ENCODE data around the gene UACA. TPM values are rescaled to one million over a fixed set of nuclear protein-coding genes. Genes with fewer than 3 reads are reported as not detected.

Gene UACA
- total and polyA plus RNA-seq, 2 experiments from 2014 or later, result 46.7 to 58.7 TPM

DNA sequence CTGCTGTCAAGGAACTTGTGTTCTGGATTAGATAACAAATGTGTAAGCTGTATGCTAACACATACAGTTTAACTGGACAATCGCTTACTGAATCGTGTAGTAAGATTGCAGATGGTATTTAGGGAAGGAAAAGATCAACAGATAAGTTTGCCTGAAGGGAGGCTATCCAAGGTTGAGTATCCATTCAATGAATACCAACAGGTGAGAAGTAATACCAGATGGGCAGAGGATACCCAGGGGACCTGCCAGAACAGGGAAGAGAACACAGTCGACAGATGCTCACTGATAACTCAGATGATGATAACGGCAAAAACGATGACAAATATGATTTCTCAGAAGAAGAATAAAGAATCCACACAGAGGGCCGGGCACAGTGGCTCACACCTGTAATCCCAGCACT, 3.2 kb upstream of the UACA start:
- Histone ChIP-seq H3K4me3 (no peak overlapping the region), H3K9me2 (replicated peaks; ENCODE audit: insufficient read depth) (no peaks in the 10 kb centered on the region), H3K4me1 (ENCODE audit: insufficient read depth) (no peaks in the 10 kb centered on the region), H3K79me2 (peaks cover 10% of the 10 kb centered on the region), H3K9me3 (ENCODE audit: low read depth) (no peaks in the 10 kb centered on the region), H3K27me3 (no peaks in the 10 kb centered on the region), H3K4me2 (no peak overlapping the region), H2AFZ (no peak overlapping the region), H3K27ac (no peak overlapping the region), H3K36me3 (replicated peaks; ENCODE audit: insufficient read depth, low read depth) (no peaks in the 10 kb centered on the region), H4K20me1 (ENCODE audit: insufficient read depth, poor library complexity, severe bottlenecking) (no peaks in the 10 kb centered on the region)
- no peak for DNase-seq (ENCODE audit: low spot score)
- 55% methylated on average over 6 of the region's 6 CpGs for WGBS (ENCODE audit: low lambda C conversion rate, missing lambda C conversion rate)
- TF ChIP-seq EZH2 (IDR thresholded peaks at IDR 0.05; ENCODE audit: borderline replicate concordance), result no peak

DNA sequence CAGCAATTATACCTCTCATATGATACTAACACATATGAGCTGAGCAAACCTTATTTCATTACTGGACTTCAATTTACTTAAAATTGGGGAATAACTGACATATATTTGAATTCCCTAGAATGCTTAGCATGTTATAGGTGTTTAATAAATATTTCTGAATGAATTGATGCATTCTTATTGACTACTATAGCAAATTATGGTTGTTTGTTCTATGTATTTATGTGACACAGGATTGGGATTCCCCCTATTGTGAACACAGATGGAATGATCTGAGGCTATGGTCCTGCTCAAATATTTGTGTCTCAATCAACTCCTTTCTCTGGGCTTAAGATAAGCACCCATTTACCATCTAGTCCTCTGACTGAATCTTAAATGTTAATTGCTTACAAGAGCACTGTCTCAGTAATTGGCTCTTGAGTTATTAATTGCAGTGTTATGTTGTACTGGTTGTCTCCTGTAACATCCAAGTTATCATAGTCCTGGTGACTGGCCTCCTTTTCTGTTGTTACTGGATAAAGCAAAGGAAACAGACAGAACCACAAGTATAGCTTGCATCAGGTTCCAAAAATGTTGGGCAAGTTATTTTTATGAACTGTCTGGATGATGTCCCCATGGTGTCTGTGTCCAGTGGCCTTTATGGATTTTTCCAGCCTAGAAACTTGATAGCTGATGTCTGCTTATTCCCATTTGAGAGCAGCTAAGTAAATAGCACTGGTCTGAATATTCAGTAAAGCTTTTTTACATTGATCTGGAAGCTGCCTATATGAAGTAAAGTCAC, 2.3 kb upstream of the UACA start:
- Histone ChIP-seq H3K4me3 (no peak overlapping the region), H3K4me2 (no peak overlapping the region), H3K4me1 (ENCODE audit: insufficient read depth) (no peaks in the 10 kb centered on the region), H3K9me3 (ENCODE audit: low read depth) (no peaks in the 10 kb centered on the region), H2AFZ (no peak overlapping the region), H3K36me3 (replicated peaks; ENCODE audit: insufficient read depth, low read depth) (no peaks in the 10 kb centered on the region), H3K27ac (no peak overlapping the region), H3K79me2 (peaks cover 20% of the 10 kb centered on the region), H3K27me3 (no peaks in the 10 kb centered on the region), H3K9me2 (replicated peaks; ENCODE audit: insufficient read depth) (no peaks in the 10 kb centered on the region), H4K20me1 (ENCODE audit: insufficient read depth, poor library complexity, severe bottlenecking) (no peaks in the 10 kb centered on the region)
- TF ChIP-seq EZH2 (IDR thresholded peaks at IDR 0.05; ENCODE audit: borderline replicate concordance) (no peak), EZH2phosphoT487 (IDR thresholded peaks at IDR 0.05; ENCODE audit: low read depth, severe bottlenecking, unreplicated experiment) (no peak)
- TF ChIP-seq, protein P1, sequence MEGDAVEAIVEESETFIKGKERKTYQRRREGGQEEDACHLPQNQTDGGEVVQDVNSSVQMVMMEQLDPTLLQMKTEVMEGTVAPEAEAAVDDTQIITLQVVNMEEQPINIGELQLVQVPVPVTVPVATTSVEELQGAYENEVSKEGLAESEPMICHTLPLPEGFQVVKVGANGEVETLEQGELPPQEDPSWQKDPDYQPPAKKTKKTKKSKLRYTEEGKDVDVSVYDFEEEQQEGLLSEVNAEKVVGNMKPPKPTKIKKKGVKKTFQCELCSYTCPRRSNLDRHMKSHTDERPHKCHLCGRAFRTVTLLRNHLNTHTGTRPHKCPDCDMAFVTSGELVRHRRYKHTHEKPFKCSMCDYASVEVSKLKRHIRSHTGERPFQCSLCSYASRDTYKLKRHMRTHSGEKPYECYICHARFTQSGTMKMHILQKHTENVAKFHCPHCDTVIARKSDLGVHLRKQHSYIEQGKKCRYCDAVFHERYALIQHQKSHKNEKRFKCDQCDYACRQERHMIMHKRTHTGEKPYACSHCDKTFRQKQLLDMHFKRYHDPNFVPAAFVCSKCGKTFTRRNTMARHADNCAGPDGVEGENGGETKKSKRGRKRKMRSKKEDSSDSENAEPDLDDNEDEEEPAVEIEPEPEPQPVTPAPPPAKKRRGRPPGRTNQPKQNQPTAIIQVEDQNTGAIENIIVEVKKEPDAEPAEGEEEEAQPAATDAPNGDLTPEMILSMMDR (IDR thresholded peaks at IDR 0.05; ENCODE audit: poor library complexity), result no peak
- no peak for DNase-seq (ENCODE audit: low spot score)

DNA sequence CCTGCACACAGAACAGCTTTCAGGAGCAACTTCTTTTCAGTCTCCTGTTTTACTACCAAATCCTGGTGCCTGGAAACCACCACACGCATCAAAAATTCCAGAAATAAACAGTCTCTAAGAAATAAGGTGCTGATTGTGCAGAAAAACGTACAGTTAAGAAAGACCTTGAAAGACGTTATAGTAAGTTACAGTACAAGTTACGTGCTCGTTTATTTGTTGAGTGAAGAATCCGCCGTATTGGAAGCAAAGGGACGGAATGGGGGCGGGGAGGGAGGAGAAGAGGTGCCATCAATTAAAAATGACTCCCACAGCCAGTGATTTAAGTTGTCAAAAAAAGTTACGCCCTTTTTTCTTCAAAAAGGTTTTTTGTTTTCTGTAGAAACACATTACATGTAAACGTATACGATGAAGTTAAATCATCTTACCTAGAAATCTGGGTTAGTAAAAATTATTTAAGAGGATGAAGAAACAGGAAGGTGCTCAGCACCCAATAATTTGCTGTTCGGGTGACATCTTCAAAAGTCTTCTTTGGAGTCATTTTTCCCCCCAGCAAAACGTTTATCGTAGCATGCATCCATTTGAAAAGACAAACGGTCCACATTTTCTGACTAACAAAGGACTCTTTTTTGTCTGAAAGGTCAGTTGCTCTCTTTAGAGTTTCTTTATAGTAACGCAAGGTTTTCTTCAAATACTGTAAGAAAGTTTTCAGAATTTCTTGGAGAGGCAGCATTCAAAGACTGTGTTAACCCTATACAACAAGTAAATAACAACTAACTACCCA, 782 bp upstream of the UACA start:
- no peaks in the 10 kb centered on the region for H3K36me3 ChIP-seq (replicated peaks; ENCODE audit: insufficient read depth, low read depth)
- no peaks in the 10 kb centered on the region for H3K9me2 ChIP-seq (replicated peaks; ENCODE audit: insufficient read depth)
- peak overlapping the region; percentile 89 for H3K27ac ChIP-seq
- DNase-seq (ENCODE audit: low spot score), result peak; percentile 29
- H3K4me3 ChIP-seq, result peak overlapping the region; percentile 11
- peak overlapping the region; percentile 78 for H3K4me2 ChIP-seq
- no peak for TF ChIP-seq EZH2 (IDR thresholded peaks at IDR 0.05; ENCODE audit: borderline replicate concordance)
- no peak for TF ChIP-seq EZH2phosphoT487 (IDR thresholded peaks at IDR 0.05; ENCODE audit: low read depth, severe bottlenecking, unreplicated experiment)
- TF ChIP-seq, protein P1 (IDR thresholded peaks at IDR 0.05; ENCODE audit: poor library complexity), result no peak
- peaks cover 35% of the 10 kb centered on the region for H3K79me2 ChIP-seq
- no peaks in the 10 kb centered on the region for H4K20me1 ChIP-seq (ENCODE audit: insufficient read depth, poor library complexity, severe bottlenecking)
- H3K27me3 ChIP-seq, result no peaks in the 10 kb centered on the region
- no peaks in the 10 kb centered on the region for H3K9me3 ChIP-seq (ENCODE audit: low read depth)
- no peaks in the 10 kb centered on the region for H3K4me1 ChIP-seq (ENCODE audit: insufficient read depth)
- WGBS (ENCODE audit: low lambda C conversion rate, missing lambda C conversion rate), result 5% methylated on average over 17 of the region's 17 CpGs
- H2AFZ ChIP-seq, result peak overlapping the region; percentile 54

Measured in hepatocyte (in vitro differentiated cells).